ENCODE data around the gene STK39.

Gene STK39

GRCh38 chr2:167925758-167926157 is 321.6 kb downstream of the STK39 start:
- Histone ChIP-seq H3K14ac (ENCODE audit: low read length in 2 of 2) (no peak overlapping the region), H3K9me3 (ENCODE audit: control insufficient read depth, low read length) (no peaks in the 10 kb centered on the region), H2BK120ac (ENCODE audit: low read depth, low read length) (no peak overlapping the region), H3K4me1 (ENCODE audit: control insufficient read depth, insufficient read depth, low read depth, low read length) (peaks cover 2% of the 10 kb centered on the region), H4K91ac (ENCODE audit: low read length) (no peak overlapping the region), H3K79me1 (replicated peaks; ENCODE audit: low read length, poor library complexity, severe bottlenecking) (no peaks in the 10 kb centered on the region), H2AFZ (ENCODE audit: low read depth, low read length) (no peak overlapping the region), H3K18ac (ENCODE audit: low read depth in 1 of 2, low read length in 2 of 2) (no peak overlapping the region), H3K4me3 (ENCODE audit: insufficient read depth in 1 of 2, low read depth in 1 of 2, low read length in 2 of 2) (no peak overlapping the region), H3K4ac (ENCODE audit: low read depth in 1 of 2, low read length in 2 of 2) (no peak overlapping the region), H2BK15ac (ENCODE audit: low read depth, poor library complexity, severe bottlenecking) (no peak overlapping the region), H3K23ac (ENCODE audit: low read length in 2 of 2) (no peak overlapping the region), H2BK12ac (ENCODE audit: low read length in 2 of 2) (no peak overlapping the region), H3K27ac (ENCODE audit: low read length, poor library complexity, severe bottlenecking) (no peak overlapping the region), H2BK5ac (ENCODE audit: low read depth, low read length, poor library complexity, severe bottlenecking) (no peak overlapping the region), H3K9ac (ENCODE audit: low read length) (no peak overlapping the region), H3K4me2 (ENCODE audit: low read length, poor library complexity, severe bottlenecking) (no peak overlapping the region), H3K27me3 (ENCODE audit: control insufficient read depth in 1 of 2, insufficient read depth in 1 of 2, low read length in 2 of 2) (no peaks in the 10 kb centered on the region), H2AK5ac (ENCODE audit: low read length, severe bottlenecking) (no peak overlapping the region), H4K8ac (ENCODE audit: low read length) (no peak overlapping the region), H3K36me3 (ENCODE audit: control insufficient read depth in 1 of 2, insufficient read depth in 2 of 2, low read depth in 1 of 2, low read length in 2 of 2) (no peaks in the 10 kb centered on the region)
- WGBS, result 48% methylated on average over 2 of the region's 2 CpGs
- peak; percentile 1 for DNase-seq

DNA sequence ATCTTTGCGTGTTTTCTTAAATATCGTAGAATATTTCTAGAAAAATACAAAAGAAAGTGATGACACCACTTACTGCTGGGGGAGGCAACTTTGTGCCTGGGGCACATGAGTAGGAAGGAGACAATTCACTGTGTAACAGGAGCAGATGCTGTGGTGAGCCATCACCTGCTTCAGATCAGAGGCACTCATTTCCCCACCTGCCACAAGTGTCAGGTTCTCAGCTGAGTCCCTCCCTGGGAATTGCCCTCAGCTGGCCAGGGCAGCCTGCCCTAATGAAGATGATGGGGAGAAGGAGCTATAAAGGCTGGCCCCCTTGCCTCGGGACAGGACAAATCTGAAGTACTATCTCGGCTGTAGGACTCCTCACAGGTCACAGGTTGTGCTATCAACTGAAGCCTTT is 322.8 kb downstream of the STK39 start:
- Histone ChIP-seq H2BK120ac (ENCODE audit: low read depth, low read length) (no peak overlapping the region), H2BK12ac (ENCODE audit: low read length in 2 of 2) (no peak overlapping the region), H4K91ac (ENCODE audit: low read length) (no peak overlapping the region), H3K23ac (ENCODE audit: low read length in 2 of 2) (no peak overlapping the region), H4K8ac (ENCODE audit: low read length) (no peak overlapping the region), H3K27me3 (ENCODE audit: control insufficient read depth in 1 of 2, insufficient read depth in 1 of 2, low read length in 2 of 2) (no peaks in the 10 kb centered on the region), H2AK5ac (ENCODE audit: low read length, severe bottlenecking) (no peak overlapping the region), H3K4ac (ENCODE audit: low read depth in 1 of 2, low read length in 2 of 2) (no peak overlapping the region), H2BK15ac (ENCODE audit: low read depth, poor library complexity, severe bottlenecking) (no peak overlapping the region), H2BK5ac (ENCODE audit: low read depth, low read length, poor library complexity, severe bottlenecking) (no peak overlapping the region), H3K9ac (ENCODE audit: low read length) (no peak overlapping the region), H2AFZ (ENCODE audit: low read depth, low read length) (peak overlapping the region; percentile 27), H3K4me3 (ENCODE audit: insufficient read depth in 1 of 2, low read depth in 1 of 2, low read length in 2 of 2) (no peak overlapping the region), H3K27ac (ENCODE audit: low read length, poor library complexity, severe bottlenecking) (no peak overlapping the region), H3K36me3 (ENCODE audit: control insufficient read depth in 1 of 2, insufficient read depth in 2 of 2, low read depth in 1 of 2, low read length in 2 of 2) (no peaks in the 10 kb centered on the region), H3K79me1 (replicated peaks; ENCODE audit: low read length, poor library complexity, severe bottlenecking) (no peaks in the 10 kb centered on the region), H3K18ac (ENCODE audit: low read depth in 1 of 2, low read length in 2 of 2) (no peak overlapping the region), H3K4me1 (ENCODE audit: control insufficient read depth, insufficient read depth, low read depth, low read length) (peaks cover 2% of the 10 kb centered on the region), H3K4me2 (ENCODE audit: low read length, poor library complexity, severe bottlenecking) (no peak overlapping the region), H3K14ac (ENCODE audit: low read length in 2 of 2) (peak overlapping the region in 1 of 2 experiments; percentile 48), H3K9me3 (ENCODE audit: control insufficient read depth, low read length) (no peaks in the 10 kb centered on the region)
- no peak for DNase-seq
- 91% methylated on average over 4 of the region's 4 CpGs for WGBS

GRCh38 chr2:167916756-167917155 is 330.6 kb downstream of the STK39 start:
- no peaks in the 10 kb centered on the region for H3K27me3 ChIP-seq (ENCODE audit: control insufficient read depth in 1 of 2, insufficient read depth in 1 of 2, low read length in 2 of 2)
- no peak overlapping the region for H2BK12ac ChIP-seq (ENCODE audit: low read length in 2 of 2)
- no peak overlapping the region for H3K14ac ChIP-seq (ENCODE audit: low read length in 2 of 2)
- H4K8ac ChIP-seq (ENCODE audit: low read length), result no peak overlapping the region
- H3K4me2 ChIP-seq (ENCODE audit: low read length, poor library complexity, severe bottlenecking), result no peak overlapping the region
- H2BK120ac ChIP-seq (ENCODE audit: low read depth, low read length), result no peak overlapping the region
- no peaks in the 10 kb centered on the region for H3K4me1 ChIP-seq (ENCODE audit: control insufficient read depth, insufficient read depth, low read depth, low read length)
- H3K4ac ChIP-seq (ENCODE audit: low read depth in 1 of 2, low read length in 2 of 2), result no peak overlapping the region
- H4K91ac ChIP-seq (ENCODE audit: low read length), result no peak overlapping the region
- no peak overlapping the region for H3K27ac ChIP-seq (ENCODE audit: low read length, poor library complexity, severe bottlenecking)
- H3K23ac ChIP-seq (ENCODE audit: low read length in 2 of 2), result no peak overlapping the region
- 88% methylated on average over 1 of the region's 1 CpG for WGBS
- no peak overlapping the region for H2BK15ac ChIP-seq (ENCODE audit: low read depth, poor library complexity, severe bottlenecking)
- DNase-seq, result no peak
- H3K9me3 ChIP-seq (ENCODE audit: control insufficient read depth, low read length), result no peaks in the 10 kb centered on the region
- H3K18ac ChIP-seq (ENCODE audit: low read depth in 1 of 2, low read length in 2 of 2), result no peak overlapping the region
- no peaks in the 10 kb centered on the region for H3K79me1 ChIP-seq (replicated peaks; ENCODE audit: low read length, poor library complexity, severe bottlenecking)
- H3K4me3 ChIP-seq (ENCODE audit: insufficient read depth in 1 of 2, low read depth in 1 of 2, low read length in 2 of 2), result no peak overlapping the region
- no peak overlapping the region for H3K9ac ChIP-seq (ENCODE audit: low read length)
- no peak overlapping the region for H2BK5ac ChIP-seq (ENCODE audit: low read depth, low read length, poor library complexity, severe bottlenecking)
- H2AK5ac ChIP-seq (ENCODE audit: low read length, severe bottlenecking), result no peak overlapping the region
- no peak overlapping the region for H2AFZ ChIP-seq (ENCODE audit: low read depth, low read length)
- H3K36me3 ChIP-seq (ENCODE audit: control insufficient read depth in 1 of 2, insufficient read depth in 2 of 2, low read depth in 1 of 2, low read length in 2 of 2), result no peaks in the 10 kb centered on the region

DNA sequence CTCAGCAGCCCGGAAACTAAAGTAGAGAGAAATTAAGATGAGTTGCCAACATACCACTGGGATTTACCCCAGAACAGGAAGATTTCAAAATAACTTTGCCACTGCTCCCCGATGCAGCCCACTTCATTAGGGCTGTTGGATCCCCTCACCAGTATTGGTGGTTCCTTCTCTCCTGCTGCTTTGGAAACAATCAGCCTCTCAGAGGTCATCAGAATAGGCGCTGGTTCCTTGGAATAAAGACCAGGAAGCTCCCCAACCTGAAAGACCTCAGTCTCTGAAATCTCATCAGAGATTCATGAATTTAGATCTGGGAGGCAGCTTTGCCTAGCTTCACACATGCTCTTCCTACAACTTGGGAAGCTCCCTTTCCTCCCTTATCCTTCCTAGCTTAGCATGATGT is 332.4 kb downstream of the STK39 start:
- no peaks in the 10 kb centered on the region for H3K79me1 ChIP-seq (replicated peaks; ENCODE audit: low read length, poor library complexity, severe bottlenecking)
- no peak for DNase-seq
- H3K4me3 ChIP-seq (ENCODE audit: insufficient read depth in 1 of 2, low read depth in 1 of 2, low read length in 2 of 2), result no peak overlapping the region
- no peak overlapping the region for H3K23ac ChIP-seq (ENCODE audit: low read length in 2 of 2)
- H2BK5ac ChIP-seq (ENCODE audit: low read depth, low read length, poor library complexity, severe bottlenecking), result no peak overlapping the region
- H3K27me3 ChIP-seq (ENCODE audit: control insufficient read depth in 1 of 2, insufficient read depth in 1 of 2, low read length in 2 of 2), result no peaks in the 10 kb centered on the region
- H3K9ac ChIP-seq (ENCODE audit: low read length), result no peak overlapping the region
- H3K4ac ChIP-seq (ENCODE audit: low read depth in 1 of 2, low read length in 2 of 2), result no peak overlapping the region
- H2BK15ac ChIP-seq (ENCODE audit: low read depth, poor library complexity, severe bottlenecking), result no peak overlapping the region
- no peaks in the 10 kb centered on the region for H3K36me3 ChIP-seq (ENCODE audit: control insufficient read depth in 1 of 2, insufficient read depth in 2 of 2, low read depth in 1 of 2, low read length in 2 of 2)
- no peak overlapping the region for H2BK12ac ChIP-seq (ENCODE audit: low read length in 2 of 2)
- H3K27ac ChIP-seq (ENCODE audit: low read length, poor library complexity, severe bottlenecking), result no peak overlapping the region
- no peak overlapping the region for H3K18ac ChIP-seq (ENCODE audit: low read depth in 1 of 2, low read length in 2 of 2)
- no peak overlapping the region for H4K91ac ChIP-seq (ENCODE audit: low read length)
- no peaks in the 10 kb centered on the region for H3K4me1 ChIP-seq (ENCODE audit: control insufficient read depth, insufficient read depth, low read depth, low read length)
- H3K14ac ChIP-seq (ENCODE audit: low read length in 2 of 2), result no peak overlapping the region
- H2AFZ ChIP-seq (ENCODE audit: low read depth, low read length), result no peak overlapping the region
- H2BK120ac ChIP-seq (ENCODE audit: low read depth, low read length), result no peak overlapping the region
- H4K8ac ChIP-seq (ENCODE audit: low read length), result no peak overlapping the region
- H3K4me2 ChIP-seq (ENCODE audit: low read length, poor library complexity, severe bottlenecking), result no peak overlapping the region
- 88% methylated on average over 3 of the region's 3 CpGs for WGBS
- H3K9me3 ChIP-seq (ENCODE audit: control insufficient read depth, low read length), result no peaks in the 10 kb centered on the region
- H2AK5ac ChIP-seq (ENCODE audit: low read length, severe bottlenecking), result no peak overlapping the region

Measured in mesenchymal stem cell (in vitro differentiated cells and primary cell).